ENCODE data around the gene SCAF11.

Gene SCAF11

DNA sequence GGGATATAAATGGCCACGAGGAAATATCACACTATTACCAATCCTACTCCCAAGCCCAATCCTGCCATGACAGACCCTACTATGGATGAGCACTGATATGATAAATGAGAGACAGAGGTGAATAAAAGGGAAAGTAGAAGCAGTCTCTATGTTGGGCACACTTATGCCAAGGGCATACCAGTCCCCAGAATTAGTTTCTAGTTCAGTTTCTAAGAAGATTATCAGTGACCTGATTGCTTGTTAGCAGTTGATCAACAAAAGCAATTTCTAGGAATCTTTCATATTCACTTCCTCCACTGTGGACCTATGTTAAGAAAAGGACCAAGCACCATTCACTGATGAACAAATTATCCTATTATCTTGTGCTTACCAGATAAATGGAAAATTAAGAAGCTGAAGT, 20.0 kb downstream of the SCAF11 start:
- ChIA-PET CTCF (interaction anchor here (0.9 kb wide), 1 partner anchor 16 kb away, joined by 3 read pairs; no protein-coding TSS in a partner anchor), POLR2A (ENCODE audit: low non-redundant PET) (no interaction called here)
- no peak for DNase-seq (ENCODE audit: low spot score)
- no peak overlapping the region for H3K27ac ChIP-seq
- no peak for TF ChIP-seq CTCF (conservative IDR thresholded peaks at IDR 0.05; ENCODE audit: low read depth)

DNA sequence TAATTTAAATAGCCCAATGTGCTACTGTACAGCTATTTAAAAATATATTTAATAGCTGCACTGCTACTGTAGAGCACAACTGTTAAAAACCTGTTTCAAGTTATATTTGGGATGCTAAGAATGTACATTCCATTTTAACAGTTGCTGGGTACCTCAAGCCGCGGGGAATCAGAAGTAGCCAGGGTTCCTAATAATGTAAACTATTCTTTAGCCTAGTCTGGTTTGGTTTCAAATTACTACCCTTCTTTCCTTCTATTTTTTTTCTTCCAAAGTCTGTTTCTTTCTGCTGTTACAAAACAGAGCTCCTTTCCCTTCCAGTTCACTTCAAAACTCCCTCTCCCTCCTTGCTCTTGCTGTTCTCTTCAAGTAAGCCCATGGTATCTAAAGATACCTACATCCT, 21.3 kb downstream of the SCAF11 start:
- TF ChIP-seq CTCF (conservative IDR thresholded peaks at IDR 0.05; ENCODE audit: low read depth): no peak
- H3K27ac ChIP-seq: no peak overlapping the region
- POLR2A ChIA-PET (ENCODE audit: low non-redundant PET): no interaction called here
- no peak for DNase-seq (ENCODE audit: low spot score)
- CTCF ChIA-PET: interaction anchor here (0.6 to 0.7 kb wide), 2 partner anchors 19 to 421 kb away, joined by 3 to 4 read pairs; no protein-coding TSS in a partner anchor

GRCh38 chr12:45966486-45966885, 23.9 kb downstream of the SCAF11 start:
- POLR2A ChIA-PET (ENCODE audit: low non-redundant PET): no interaction called here

DNA sequence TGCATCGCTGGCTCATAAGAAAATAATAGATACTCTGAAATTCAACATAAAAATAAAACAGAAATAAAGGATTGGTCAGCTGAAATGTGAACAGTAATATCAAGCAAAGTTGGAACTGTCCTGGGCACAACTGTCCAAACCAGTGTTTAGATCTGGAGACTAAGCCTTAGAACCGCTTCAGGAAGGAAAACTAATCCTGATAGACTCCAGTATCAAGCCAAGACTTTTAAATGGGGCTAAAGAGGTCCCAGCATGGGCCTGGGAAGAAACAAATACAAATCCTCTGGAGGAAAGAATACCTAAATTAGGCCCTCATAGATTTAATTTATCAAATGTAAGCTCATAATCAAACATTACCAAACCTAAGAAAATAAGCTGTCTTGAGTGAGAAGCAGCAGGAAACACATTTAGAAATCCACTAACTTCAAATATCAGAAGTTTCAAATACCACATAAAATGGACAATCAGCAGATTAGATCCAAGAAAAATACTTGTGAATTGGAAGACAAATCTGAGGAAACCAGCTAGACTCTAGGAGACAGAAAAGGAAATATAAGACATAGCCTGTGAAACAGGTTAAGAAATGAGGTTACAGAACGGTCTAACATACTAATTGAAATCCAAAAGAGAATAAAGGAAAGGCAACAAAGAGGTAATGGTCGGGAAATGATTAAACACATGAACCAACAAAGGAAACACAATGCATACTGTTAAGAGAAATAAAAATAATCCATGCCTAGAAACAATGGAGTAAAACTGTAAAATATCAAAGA, 27.6 kb downstream of the SCAF11 start:
- DNase-seq (ENCODE audit: low spot score): no peak
- TF ChIP-seq CTCF (conservative IDR thresholded peaks at IDR 0.05; ENCODE audit: low read depth): no peak
- H3K27ac ChIP-seq: no peak overlapping the region
- POLR2A ChIA-PET (ENCODE audit: low non-redundant PET): no interaction called here
- CTCF ChIA-PET: interaction anchor here (0.9 kb wide), 1 partner anchor 758 kb away, joined by 4 read pairs; no protein-coding TSS in a partner anchor

More at GRCh38 chr12:45966486-45966885, 23.9 kb downstream of the SCAF11 start:
- H3K27ac ChIP-seq: no peak overlapping the region
- no peak for TF ChIP-seq CTCF (conservative IDR thresholded peaks at IDR 0.05; ENCODE audit: low read depth)
- peak; percentile 4 for DNase-seq (ENCODE audit: low spot score)
- CTCF ChIA-PET: no interaction called here

GRCh38 chr12:45959728-45960127, 30.6 kb downstream of the SCAF11 start:
- DNase-seq (ENCODE audit: low spot score): no peak
- TF ChIP-seq CTCF (conservative IDR thresholded peaks at IDR 0.05; ENCODE audit: low read depth): no peak
- ChIA-PET POLR2A (ENCODE audit: low non-redundant PET) (no interaction called here), CTCF (no interaction called here)
- no peak overlapping the region for H3K27ac ChIP-seq

DNA sequence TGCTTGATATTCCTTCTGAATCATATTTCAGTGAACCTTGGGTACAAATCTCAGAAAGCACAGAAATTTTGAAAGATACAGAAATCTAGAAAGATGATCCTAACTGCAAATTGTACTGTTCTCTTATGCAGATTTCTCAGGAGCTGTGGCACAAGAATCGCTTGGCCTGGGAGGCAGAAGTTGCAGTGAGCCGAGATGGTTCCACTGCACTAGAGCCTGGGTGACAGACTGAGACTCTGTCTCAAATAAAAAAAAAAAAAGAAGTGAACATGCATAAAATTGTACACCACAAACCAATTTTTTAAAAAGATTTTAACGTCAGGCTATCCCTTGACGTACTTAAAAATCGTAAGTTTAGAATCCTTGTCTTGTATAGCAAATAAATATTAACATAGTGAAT, 31.3 kb downstream of the SCAF11 start:
- no peak overlapping the region for H3K27ac ChIP-seq
- CTCF ChIA-PET: no interaction called here
- DNase-seq (ENCODE audit: low spot score): no peak
- TF ChIP-seq CTCF (conservative IDR thresholded peaks at IDR 0.05; ENCODE audit: low read depth): no peak
- POLR2A ChIA-PET (ENCODE audit: low non-redundant PET): no interaction called here

All from RWPE1 (cell line).